ENCODE results near the gene LSM2. TPM values are rescaled to one million over a fixed set of nuclear protein-coding genes. Genes with fewer than 3 reads are reported as not detected.

The LSM2 gene
- total RNA-seq, 1 donor from 2014 or later: 68.2 TPM

GRCh38 chr6:31780507-31781243 lies 26.1 kb downstream of the LSM2 start:
- peaks cover 2% of the 10 kb centered on the region for H3K9me3 Mint-ChIP-seq (ENCODE audit: unreplicated experiment)

GRCh38 chr6:31779908-31780307 lies 26.9 kb downstream of the LSM2 start:
- TF ChIP-seq CTCF (IDR thresholded peaks at IDR 0.05; ENCODE audit: partially characterized antibody, unreplicated experiment): no peak
- H3K27me3 Mint-ChIP-seq (ENCODE audit: unreplicated experiment): peaks cover 2% of the 10 kb centered on the region
- no peaks in the 10 kb centered on the region for H3K4me1 Mint-ChIP-seq (ENCODE audit: low read depth, unreplicated experiment)
- no peaks in the 10 kb centered on the region for H3K36me3 Mint-ChIP-seq (ENCODE audit: unreplicated experiment)
- H3K27ac Mint-ChIP-seq (ENCODE audit: unreplicated experiment): no peak overlapping the region
- H3K9me3 Mint-ChIP-seq (ENCODE audit: unreplicated experiment): peaks cover 2% of the 10 kb centered on the region
- no peak for DNase-seq
- no peak overlapping the region for H3K4me3 Mint-ChIP-seq (ENCODE audit: unreplicated experiment)

More at GRCh38 chr6:31780507-31781243, 26.1 kb downstream of the LSM2 start:
- Mint-ChIP-seq H3K4me3 (ENCODE audit: unreplicated experiment) (no peak overlapping the region), H3K27ac (ENCODE audit: unreplicated experiment) (no peak overlapping the region), H3K36me3 (ENCODE audit: unreplicated experiment) (no peaks in the 10 kb centered on the region), H3K4me1 (ENCODE audit: low read depth, unreplicated experiment) (no peaks in the 10 kb centered on the region), H3K27me3 (ENCODE audit: unreplicated experiment) (peaks cover 2% of the 10 kb centered on the region)
- no peak for DNase-seq
- TF ChIP-seq CTCF (IDR thresholded peaks at IDR 0.05; ENCODE audit: partially characterized antibody, unreplicated experiment): no peak

GRCh38 chr6:31778999-31779885 lies 27.5 kb downstream of the LSM2 start:
- no peaks in the 10 kb centered on the region for H3K36me3 Mint-ChIP-seq (ENCODE audit: unreplicated experiment)
- H3K27me3 Mint-ChIP-seq (ENCODE audit: unreplicated experiment): no peaks in the 10 kb centered on the region
- no peak for DNase-seq
- no peaks in the 10 kb centered on the region for H3K4me1 Mint-ChIP-seq (ENCODE audit: low read depth, unreplicated experiment)
- H3K9me3 Mint-ChIP-seq (ENCODE audit: unreplicated experiment): peaks cover 2% of the 10 kb centered on the region
- no peak overlapping the region for H3K4me3 Mint-ChIP-seq (ENCODE audit: unreplicated experiment)
- no peak overlapping the region for H3K27ac Mint-ChIP-seq (ENCODE audit: unreplicated experiment)
- TF ChIP-seq CTCF (IDR thresholded peaks at IDR 0.05; ENCODE audit: partially characterized antibody, unreplicated experiment): no peak

- Mint-ChIP-seq H3K9me3 (ENCODE audit: unreplicated experiment) (peaks cover 2% of the 10 kb centered on the region), H3K27ac (ENCODE audit: unreplicated experiment) (no peak overlapping the region), H3K36me3 (ENCODE audit: unreplicated experiment) (no peaks in the 10 kb centered on the region), H3K27me3 (ENCODE audit: unreplicated experiment) (no peaks in the 10 kb centered on the region), H3K4me1 (ENCODE audit: low read depth, unreplicated experiment) (no peaks in the 10 kb centered on the region), H3K4me3 (ENCODE audit: unreplicated experiment) (no peak overlapping the region)
- TF ChIP-seq CTCF (IDR thresholded peaks at IDR 0.05; ENCODE audit: partially characterized antibody, unreplicated experiment): no peak
- no peak for DNase-seq
Measured at GRCh38 chr6:31778193-31778592, 28.6 kb downstream of the LSM2 start.

- TF ChIP-seq CTCF (IDR thresholded peaks at IDR 0.05; ENCODE audit: partially characterized antibody, unreplicated experiment): no peak
- Mint-ChIP-seq H3K4me1 (ENCODE audit: low read depth, unreplicated experiment) (no peaks in the 10 kb centered on the region), H3K4me3 (ENCODE audit: unreplicated experiment) (no peak overlapping the region), H3K27ac (ENCODE audit: unreplicated experiment) (no peak overlapping the region), H3K36me3 (ENCODE audit: unreplicated experiment) (no peaks in the 10 kb centered on the region), H3K9me3 (ENCODE audit: unreplicated experiment) (peaks cover 2% of the 10 kb centered on the region), H3K27me3 (ENCODE audit: unreplicated experiment) (no peaks in the 10 kb centered on the region)
- no peak for DNase-seq
Measured at GRCh38 chr6:31777667-31778050, 29.1 kb downstream of the LSM2 start.
